ENCODE data around the gene FPR2.
"Not testable (repeated sequence)": the region's sequence is repeated elsewhere in the genome, so short reads cannot be mapped to it uniquely, and the experiment has no call there.

DNA sequence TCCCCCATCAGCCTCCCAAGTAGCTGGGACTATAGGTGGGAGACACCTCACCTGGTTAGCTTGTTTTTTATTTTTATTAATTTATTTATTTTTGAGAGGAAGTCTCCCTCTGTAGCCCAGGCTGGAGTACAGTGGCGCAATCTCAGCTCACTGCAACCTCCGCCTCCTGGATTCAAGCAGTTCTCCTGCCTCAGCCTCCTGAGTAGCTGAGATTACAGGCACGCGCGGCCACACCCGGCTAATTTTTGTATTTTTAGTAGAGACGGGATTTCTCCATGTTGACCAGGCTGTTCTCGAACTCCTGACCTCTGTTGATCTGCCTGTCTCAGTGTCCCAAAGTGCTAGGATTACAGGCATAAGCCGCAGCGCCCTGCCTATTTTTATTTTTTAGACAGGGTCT is 22.5 kb upstream of the FPR2 start:
- TF ChIP-seq, protein P1, sequence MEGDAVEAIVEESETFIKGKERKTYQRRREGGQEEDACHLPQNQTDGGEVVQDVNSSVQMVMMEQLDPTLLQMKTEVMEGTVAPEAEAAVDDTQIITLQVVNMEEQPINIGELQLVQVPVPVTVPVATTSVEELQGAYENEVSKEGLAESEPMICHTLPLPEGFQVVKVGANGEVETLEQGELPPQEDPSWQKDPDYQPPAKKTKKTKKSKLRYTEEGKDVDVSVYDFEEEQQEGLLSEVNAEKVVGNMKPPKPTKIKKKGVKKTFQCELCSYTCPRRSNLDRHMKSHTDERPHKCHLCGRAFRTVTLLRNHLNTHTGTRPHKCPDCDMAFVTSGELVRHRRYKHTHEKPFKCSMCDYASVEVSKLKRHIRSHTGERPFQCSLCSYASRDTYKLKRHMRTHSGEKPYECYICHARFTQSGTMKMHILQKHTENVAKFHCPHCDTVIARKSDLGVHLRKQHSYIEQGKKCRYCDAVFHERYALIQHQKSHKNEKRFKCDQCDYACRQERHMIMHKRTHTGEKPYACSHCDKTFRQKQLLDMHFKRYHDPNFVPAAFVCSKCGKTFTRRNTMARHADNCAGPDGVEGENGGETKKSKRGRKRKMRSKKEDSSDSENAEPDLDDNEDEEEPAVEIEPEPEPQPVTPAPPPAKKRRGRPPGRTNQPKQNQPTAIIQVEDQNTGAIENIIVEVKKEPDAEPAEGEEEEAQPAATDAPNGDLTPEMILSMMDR (IDR thresholded peaks at IDR 0.05) = not testable (repeated sequence)
- TF ChIP-seq POLR2A, EP300 (IDR thresholded peaks at IDR 0.05): not testable (repeated sequence)

All from ovary (tissue), 3 donors.